ENCODE data around the gene OST4.
A peak's percentile ranks its signal among the peaks of the same experiment; 100 is the strongest.

OST4 gene

DNA sequence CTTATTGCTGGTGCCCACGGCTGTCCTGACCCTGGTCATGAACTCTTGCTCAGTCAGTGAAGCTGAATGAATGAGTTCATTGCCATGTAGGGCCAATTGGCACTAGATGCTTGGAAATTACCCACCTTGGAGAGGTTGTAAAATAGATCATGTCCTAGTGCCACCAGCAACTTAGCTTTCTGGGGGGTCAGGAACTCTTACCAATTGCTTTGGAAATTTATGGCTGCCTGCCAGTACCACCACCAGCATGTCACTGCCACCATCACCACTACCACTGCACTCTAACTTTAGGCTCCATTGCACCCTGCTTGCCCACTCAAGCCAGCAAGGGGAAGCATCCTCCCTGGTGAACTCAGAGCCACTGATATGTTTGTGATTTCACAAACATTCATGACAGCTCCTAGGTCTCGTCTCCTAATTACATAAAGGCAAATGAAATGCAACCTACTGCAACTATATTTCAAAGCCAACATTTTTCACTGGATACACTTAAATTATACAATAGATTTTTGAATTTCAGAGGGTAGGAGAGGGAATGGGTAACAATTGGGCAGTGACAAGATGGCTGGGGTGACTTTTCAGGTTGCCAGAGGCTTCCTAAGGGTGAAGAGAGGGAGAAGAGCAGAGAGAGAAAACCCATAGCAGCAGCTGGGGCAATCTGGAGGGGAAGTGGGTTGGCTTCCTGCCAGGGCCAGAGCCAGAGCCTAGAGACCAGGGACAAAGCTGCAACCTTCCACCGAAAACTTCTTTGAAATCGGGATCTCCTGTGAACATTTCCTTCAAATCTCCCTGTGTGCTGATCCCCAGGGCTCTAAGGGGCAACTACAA lies 3.5 kb upstream of the OST4 start:
- TF ChIP-seq, protein P1, sequence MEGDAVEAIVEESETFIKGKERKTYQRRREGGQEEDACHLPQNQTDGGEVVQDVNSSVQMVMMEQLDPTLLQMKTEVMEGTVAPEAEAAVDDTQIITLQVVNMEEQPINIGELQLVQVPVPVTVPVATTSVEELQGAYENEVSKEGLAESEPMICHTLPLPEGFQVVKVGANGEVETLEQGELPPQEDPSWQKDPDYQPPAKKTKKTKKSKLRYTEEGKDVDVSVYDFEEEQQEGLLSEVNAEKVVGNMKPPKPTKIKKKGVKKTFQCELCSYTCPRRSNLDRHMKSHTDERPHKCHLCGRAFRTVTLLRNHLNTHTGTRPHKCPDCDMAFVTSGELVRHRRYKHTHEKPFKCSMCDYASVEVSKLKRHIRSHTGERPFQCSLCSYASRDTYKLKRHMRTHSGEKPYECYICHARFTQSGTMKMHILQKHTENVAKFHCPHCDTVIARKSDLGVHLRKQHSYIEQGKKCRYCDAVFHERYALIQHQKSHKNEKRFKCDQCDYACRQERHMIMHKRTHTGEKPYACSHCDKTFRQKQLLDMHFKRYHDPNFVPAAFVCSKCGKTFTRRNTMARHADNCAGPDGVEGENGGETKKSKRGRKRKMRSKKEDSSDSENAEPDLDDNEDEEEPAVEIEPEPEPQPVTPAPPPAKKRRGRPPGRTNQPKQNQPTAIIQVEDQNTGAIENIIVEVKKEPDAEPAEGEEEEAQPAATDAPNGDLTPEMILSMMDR (conservative IDR thresholded peaks at IDR 0.05; ENCODE audit: low read length): no peak
- no peak for DNase-seq (ENCODE audit: low read depth)
- H3K4me3 ChIP-seq (ENCODE audit: low read length): no peak overlapping the region

DNA sequence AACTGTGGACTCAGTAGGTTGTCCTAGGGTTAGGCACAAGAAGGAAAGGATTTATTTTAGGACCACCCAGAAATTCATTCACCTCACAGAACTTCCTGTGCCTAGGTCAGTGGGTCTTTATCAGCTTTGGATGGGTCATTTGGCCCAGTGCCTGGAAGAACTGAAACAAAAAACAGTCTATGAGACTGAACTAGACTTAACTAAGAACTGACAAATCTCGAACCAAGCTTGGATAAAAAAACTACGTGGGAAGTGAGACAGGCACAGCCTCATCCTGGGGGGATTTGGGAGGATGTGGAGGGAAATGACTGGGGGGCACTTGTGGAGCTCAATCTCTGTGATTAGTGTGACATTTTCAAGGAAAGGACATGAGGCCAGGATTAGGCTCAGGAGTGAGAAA lies 2.3 kb upstream of the OST4 start:
- DNase-seq (ENCODE audit: low read depth): no peak
- no peak overlapping the region for H3K4me3 ChIP-seq (ENCODE audit: low read length)
- TF ChIP-seq, protein P1 (conservative IDR thresholded peaks at IDR 0.05; ENCODE audit: low read length): no peak

DNA sequence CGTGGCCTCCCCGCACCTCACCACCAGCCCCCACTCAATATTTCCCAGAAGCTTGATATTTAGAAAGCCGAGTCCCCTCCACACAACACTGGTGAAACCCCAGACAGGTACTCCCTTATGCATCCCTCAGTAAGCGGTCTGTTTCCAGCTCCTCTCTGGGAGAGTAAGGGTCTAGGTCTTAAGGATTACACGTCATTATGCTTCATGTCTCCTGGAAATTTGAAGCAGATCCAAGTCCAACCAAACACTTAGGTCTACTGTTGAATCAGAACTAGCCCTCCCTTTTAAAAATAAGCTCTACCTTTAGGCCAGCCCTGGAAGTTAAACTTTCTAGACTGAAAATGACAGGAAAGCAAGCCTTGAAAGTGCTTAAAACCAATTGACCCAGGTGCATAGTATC lies 1.5 kb upstream of the OST4 start:
- TF ChIP-seq, protein P1 (conservative IDR thresholded peaks at IDR 0.05; ENCODE audit: low read length): no peak
- no peak overlapping the region for H3K4me3 ChIP-seq (ENCODE audit: low read length)
- no peak for DNase-seq (ENCODE audit: low read depth)

DNA sequence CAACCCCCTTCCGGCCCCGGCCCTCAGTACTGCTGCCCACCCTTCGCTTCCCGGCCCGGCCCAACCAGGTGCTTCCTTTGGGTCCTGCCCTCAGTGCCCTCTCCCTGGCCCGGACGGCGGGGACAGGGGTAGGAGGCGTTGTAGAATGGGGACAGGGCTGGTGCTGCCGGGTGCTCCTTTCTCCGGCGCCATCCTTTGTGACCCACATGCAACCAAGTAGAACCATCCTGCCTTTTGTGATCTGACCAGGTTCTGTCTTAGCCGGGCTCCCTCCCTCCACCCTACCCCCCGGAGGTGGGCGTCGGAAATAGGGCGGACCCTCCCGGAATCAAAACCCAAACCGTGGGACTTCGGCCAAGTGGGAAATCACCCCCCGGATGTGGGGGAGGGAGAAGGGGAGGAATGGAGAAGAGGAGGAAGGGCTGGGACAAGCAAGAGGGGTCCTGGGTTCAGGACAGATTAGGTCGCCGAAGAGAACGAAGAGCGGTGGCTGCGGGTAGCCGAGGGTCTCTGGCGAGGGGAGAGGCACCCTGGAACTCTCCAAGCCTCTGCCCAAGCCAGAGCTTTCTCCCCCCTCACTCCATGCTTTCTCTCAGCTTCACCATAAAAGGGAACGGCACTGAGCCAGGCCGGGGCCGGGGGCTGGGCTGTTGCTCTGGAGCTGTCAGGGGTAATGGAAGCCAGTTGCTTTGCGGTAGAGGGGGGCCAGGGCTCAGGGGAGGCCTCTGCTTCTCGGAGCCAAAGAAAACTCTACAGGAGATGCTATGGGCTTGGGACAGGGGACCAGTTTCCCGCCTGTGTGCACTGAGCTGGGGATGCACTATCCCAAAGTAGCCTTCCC lies 756 bp upstream of the OST4 start:
- TF ChIP-seq, protein P1 (conservative IDR thresholded peaks at IDR 0.05; ENCODE audit: low read length): no peak
- peak overlapping the region; percentile 68 for H3K4me3 ChIP-seq (ENCODE audit: low read length)
- DNase-seq (ENCODE audit: low read depth): no peak

DNA sequence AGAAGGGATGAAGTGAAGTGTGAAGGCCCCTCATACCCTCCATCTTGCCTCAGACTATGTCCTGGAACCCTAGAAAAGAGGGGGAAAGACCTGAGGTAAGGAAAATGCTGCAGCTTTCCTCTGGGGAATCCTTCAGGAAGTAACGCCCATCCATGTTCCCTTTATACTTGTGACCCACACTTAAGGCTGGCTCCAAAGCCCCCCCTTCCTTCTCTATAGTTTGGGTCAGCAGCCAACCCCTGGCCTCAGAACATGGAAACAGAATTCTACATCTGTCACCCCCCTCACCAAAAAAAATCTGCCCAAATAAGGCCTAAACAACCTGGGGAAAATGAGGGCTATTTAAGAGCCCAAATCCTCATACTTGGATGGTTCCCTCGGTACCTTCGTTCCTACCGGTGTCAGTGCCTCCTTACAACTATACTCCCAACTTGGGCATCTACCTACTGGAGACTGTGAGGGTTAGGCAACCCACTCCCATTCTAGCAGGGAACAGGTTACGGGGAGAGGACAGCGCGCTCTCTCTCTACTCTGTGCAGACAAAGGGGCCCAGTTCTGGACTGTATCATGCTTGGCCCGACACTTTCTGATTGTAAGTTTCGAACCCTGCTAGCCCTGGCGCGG lies 689 bp downstream of the OST4 start:
- TF ChIP-seq, protein P1 (conservative IDR thresholded peaks at IDR 0.05; ENCODE audit: low read length): no peak
- peak overlapping the region; percentile 99 for H3K4me3 ChIP-seq (ENCODE audit: low read length)
- no peak for DNase-seq (ENCODE audit: low read depth)

DNA sequence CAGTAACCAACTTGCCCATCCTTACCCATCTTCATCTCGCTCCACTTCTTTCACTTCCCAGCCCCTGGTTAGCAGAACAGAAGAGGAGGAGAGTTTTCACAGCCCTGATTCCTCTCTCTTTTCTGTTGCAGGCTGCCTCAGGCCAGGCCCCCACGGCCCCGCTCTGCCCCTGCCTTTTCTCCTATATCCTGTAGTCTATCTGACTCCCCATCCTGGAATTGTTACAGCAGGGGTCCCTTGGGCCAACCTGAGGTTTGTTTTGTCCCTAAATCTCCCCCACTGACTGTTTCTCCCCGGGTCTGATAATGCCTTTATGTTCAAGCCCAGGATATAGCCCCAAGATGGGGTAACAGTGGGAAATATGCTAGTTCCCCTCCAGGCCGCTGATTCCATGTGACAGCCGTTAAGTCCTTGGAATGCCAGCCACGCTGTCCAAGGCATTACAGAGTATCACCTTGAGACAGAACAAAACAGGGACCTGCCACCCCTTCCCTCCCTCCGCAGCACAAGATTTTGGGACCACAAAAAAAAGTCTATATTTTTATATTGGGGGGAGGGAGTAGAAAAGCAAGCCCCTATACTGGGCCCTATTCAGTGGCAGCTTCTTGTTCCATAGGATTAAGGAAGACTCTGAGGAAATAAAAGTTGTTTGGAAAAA lies 1.4 kb downstream of the OST4 start:
- TF ChIP-seq, protein P1 (conservative IDR thresholded peaks at IDR 0.05; ENCODE audit: low read length): no peak
- peak overlapping the region; percentile 99 for H3K4me3 ChIP-seq (ENCODE audit: low read length)
- no peak for DNase-seq (ENCODE audit: low read depth)

Data from AG10803 (cell line).